ENCODE measurements around the gene LGR4. TPM values are rescaled to one million over a fixed set of nuclear protein-coding genes. Genes with fewer than 3 reads are reported as not detected.
A peak's percentile ranks its signal among the peaks of the same experiment; 100 is the strongest.

The LGR4 gene
- total RNA-seq, 1 experiment from 2014 or later: 28.5 TPM

DNA sequence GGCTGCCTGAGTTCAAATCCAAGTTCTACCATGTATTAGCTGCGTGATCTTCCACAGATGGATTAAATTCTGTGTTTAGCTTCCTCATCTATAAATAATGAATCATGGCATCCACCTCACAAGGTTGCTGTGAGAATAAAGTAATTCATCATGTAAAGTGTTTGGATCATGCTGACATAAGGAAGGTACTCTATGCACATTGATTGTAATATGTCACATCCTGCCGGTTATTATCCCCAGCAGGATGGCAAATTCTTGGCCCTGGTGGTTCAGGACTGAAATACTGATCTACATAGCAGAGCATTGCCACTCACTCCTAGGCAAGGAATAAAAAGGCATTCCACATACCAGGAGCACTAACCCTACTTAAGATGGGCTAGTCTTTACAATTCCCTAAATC is 40.8 kb downstream of the LGR4 start:
- no peak for DNase-seq (ENCODE audit: low spot score)

DNA sequence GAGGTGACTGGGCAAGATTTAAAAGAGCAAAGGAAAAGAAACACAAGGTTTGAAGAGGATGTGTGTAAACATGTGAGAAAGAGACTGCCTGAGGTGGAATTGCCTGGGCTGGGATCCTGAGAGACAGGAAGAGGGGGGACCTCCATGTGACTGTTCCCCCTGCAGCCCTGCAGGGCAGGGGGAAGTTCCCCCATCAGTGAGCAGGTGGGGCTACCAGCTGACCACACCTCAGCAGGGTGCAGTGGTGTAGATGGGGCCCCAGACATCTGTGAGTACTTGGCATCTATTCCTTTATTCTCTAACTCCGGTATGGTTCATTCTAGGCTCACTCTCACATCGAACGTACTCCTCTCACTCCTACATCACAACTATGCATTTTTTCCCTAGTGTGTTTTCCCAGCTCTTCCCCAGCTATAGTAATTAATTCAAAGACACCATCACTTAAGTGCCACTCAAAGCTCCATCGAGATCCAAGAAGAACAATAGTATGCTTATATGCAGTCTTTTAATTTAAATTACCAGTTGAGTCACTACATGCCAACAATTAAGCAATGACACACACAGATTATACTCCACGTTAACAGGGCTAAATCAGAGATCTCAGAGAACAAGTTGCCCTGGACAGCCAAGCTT is 42.7 kb downstream of the LGR4 start:
- peak; percentile 29 for DNase-seq (ENCODE audit: low spot score)

DNA sequence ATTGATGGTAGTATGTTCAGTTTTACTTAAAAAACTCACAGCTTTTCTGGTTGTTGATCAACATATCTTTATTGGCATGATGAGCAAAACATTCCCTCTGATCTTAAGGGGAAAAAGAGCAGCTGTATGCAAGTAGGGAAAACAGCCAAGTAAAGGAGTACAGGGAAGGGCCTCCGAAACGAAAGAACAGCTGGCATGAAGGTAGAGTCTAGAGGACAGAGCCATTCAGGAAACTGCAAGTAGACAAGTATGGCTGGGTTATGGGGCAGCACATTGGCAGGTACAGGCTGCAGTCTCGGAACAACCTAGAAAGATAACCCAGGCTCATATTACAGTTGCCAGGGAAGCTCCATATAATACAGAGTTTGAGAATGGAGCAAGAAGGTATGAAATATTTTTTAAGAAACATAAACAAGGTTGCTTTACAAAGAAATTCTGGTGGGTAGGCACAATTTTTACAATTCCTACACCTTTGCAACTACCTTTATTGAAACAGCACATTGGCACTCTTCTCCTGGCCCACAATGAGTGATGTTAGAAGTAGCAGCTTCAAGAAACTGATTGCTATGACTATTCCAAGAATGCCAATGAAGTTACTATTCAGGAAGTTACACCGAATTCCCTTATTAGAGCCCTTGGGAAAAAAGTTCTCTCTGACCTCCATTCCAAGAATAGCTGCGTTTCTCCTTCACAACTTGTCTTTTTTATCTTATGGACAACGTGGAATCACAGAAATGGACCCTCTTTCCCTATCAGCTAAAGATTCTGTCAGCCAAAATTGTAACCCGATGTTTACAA is 45.2 kb downstream of the LGR4 start:
- DNase-seq (ENCODE audit: low spot score): no peak

DNA sequence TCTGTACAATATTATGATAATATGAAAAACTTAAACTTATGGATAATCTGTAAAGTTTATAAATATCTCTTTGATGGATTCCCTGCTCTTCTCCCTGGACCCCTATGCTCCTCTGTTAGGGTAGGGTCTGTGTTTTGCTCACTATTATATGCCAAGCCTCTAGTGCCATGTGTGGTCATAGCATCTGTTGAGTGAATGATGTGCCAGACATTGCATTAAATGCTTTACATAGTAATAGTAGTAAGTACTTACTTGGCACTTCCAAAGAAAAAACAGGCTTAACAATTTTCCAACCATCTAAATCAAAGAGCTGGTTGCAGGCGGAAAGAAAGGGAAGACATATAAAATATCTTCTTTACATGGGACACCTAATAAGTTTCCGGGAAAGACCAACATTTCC is 46.8 kb downstream of the LGR4 start:
- DNase-seq (ENCODE audit: low spot score): no peak

DNA sequence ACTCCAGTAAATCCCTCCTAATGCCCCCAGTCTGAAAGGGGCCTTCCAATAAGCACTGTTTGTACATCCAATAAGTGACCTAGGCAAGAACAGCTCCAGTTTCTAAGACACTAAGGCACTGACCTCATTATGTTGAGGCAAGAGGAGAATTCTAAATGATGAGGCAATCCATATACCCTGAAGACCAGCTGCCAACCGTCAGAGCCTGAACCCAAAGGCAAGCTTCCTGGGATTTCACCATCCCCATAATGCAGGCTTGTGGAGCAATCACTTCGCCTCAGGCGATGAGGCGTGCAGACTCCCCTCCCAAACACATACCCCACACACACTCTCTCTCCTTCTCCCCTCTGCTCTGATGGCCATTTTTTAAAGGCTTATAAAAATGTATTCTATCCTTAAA is 49.5 kb downstream of the LGR4 start:
- DNase-seq (ENCODE audit: low spot score): peak; percentile 63

DNA sequence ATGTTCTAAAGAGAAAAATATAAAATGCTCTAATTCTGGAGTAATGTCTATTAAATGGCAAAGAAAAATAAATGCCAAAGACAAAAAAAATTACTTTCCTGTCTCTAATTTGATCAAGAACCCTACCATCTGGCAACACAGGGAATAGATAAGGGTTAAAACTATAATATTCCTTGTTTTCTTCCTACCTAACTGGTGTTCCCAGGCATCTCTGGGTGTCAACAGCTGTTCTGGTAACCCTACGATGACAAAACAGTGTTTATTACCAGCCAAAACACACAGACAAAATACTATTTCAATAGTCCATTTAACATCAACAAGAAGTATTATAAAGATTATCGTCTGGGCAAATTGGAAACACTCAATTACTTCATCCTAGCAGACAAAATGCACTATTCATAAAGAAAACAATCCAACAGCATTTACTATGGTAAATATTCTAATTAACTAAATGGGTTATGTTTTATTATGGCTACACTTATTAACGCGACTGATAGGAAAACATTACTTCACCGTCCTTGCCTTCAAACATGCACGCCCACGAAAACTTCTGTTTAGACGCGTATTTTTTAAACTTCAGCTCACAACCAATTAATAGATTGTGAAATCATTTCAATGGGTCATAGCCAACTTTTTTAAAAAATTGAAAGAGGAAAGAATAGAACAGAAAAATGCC is 50.6 kb downstream of the LGR4 start:
- no peak for DNase-seq (ENCODE audit: low spot score)

DNA sequence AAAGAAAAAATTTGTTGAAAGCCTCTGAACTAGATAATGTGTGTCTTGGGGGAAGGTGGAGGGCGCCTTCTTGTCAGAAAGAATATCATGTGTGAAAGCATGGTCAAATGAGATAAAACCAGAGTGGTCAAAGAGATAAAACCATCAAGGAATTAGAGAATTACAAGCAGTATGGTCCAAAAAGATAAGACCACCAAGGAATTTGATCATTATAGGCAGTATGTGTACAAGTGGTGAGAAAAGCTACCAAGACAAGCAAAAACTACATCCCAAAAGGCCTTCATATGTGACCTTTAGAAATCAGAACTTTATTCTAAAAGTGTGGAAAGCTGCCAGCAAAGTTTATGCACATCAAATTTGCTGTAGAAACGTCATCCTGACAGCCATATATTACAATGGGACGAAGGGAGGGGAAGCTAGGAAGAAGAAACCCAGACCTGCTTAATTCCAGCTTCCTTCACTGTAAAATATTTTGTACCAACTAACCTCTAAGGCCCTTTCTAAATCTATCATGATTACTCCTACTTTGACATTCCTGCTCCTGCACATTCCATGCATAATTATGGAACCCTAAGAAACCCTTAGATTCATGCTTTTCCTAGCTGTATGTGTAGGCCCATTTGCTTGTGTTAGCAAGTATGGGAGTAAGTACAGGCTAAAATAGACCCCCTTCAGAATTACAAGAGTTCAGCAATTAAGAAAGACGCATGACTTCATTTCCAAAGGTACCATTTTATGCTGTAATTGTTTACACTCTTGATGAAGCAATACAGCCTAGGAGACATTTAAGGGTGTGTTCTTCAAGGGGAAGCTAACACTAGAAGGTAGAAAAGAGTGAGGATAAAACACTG is 51.6 kb downstream of the LGR4 start:
- DNase-seq (ENCODE audit: low spot score): no peak

DNA sequence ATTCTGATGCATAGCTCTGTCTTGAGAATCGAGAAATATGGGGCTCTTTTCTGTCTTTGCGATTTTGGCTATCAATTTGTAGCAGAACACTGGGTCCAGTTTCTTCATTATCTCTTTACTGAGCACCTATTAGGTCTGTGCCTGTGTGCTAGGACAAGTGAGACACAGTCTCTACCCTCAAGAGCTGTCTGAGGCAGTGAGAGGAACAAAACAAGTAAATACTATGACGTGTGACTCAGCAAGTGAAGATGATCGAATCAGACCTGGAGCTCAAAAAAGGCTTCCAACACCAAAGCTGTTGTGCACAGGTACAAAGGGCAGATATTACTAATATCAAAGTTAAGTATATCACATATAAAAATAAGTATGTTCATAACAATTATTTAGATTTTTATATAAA is 52.4 kb downstream of the LGR4 start:
- no peak for DNase-seq (ENCODE audit: low spot score)

DNA sequence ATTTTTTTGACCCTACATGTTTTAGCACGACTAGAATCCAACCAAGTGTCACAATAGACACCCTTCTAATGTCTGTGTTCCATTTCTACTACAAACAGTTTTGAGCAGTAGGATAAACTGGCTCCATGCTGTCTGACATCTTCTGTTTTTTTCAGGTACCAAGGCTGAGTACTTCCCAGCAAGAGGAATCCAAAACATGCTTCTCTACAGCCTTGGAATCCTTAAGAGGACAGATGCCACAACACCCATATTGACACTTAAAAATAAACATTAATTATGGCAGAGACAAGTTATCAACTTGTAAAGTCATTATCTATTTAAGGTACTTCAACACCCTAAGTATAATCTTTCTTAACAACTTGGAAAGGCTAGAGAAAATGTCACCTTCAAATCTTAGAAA is 54.2 kb downstream of the LGR4 start:
- DNase-seq (ENCODE audit: low spot score): no peak

DNA sequence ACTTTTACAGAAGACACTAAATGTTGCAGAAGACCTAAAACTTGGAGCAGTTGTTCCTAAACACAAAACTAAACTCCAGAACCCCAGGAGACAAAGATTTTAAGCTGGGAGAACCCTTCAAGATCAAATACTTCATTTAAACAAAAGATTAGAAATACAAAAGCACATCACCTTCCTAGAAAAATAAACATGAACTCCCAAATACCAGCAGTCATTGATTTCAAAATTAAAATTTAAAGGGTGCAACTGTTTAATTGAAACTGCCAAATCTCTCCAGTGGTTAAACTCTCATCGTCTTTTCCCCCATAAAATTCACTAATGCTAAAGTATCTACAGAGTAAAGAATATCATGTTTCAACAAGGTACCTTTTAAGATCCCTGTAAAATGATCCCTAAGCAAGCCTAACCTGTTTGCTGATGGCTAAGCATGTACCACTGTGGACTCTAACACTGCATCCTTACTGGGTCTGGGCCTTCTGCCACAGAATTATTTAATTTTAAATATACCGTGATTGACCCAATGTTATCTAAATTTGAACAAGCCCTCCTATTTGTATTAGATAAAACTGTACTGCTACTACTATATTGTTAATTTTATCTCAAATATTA is 55.9 kb downstream of the LGR4 start:
- no peak for DNase-seq (ENCODE audit: low spot score)

DNA sequence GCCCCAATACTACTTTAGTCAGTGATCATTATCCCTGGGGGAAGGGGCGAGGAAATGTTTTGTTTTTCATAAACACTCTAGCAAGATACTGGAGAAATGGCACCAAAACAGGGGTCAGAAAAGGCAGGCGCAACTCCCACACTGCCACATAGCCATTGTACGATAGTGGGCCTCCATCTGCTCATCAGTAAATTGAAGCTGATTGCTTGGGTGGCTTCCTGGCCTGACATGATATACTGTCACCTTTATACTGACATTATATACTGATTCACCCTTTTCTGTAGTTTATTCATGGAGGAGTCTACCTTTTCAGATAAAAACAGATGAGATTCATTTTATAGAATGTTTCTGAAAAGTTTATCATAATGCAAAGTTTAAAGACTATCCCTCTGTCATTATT is 57.9 kb downstream of the LGR4 start:
- no peak for DNase-seq (ENCODE audit: low spot score)

DNA sequence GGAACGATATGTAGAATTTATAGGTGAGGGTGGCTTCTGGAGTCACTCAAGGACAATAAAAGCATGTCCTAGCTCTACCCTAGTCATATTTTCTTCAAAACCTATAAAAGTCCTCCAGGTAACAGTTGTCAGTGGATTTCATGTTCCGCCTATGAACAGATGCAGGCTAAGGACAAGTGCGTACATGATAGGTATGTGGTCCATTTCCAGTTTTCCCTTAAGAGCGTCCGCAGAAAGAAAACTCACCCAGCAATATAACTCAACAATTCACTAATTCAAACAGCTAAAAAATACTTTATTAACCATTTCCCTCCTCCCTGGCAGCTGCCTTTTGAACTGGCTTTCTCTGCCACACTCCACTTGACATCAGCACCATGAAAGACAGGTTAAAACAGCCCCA is 59.4 kb downstream of the LGR4 start:
- no peak for DNase-seq (ENCODE audit: low spot score)

DNA sequence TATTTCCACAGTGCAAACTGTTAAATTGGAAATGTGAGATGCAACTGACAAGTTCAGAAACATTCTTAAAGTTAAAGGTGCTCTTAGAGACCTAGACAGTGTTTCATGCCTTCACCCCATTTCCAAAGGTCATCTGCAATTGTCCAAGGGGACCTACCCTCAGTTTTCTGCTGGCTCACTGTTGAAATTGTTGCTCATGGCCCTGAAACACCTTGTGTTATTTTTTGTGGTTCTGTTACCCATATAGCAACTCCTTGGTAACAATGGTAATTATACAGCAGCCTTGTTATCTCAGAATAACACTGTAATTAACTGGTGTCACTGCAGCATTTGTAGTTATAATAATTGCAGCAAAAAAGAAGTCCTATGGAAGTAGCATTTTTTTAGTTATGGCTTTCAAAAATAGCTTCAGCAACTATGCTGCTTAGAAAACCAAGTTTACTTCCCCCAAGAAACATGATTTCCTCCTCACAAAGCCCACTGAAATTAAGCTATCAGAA is 60.3 kb downstream of the LGR4 start:
- no peak for DNase-seq (ENCODE audit: low spot score)

DNA sequence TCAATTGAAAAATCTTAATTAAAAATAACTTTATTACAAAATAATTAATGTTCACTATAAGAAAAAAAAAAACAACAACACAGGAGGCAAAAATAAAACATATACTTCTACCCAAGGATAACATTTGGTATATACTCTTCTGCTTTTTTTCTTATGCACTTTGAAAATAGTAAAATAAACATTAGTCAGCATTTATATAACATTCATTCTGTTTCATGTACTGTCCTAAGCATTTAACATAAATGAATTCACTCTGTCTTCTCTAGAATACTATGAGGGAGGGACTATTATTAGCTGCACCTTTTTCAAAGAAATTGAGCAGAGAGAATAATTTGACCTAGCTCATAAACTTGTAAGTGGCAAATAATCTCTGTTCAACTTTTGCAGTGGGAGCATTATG is 61.3 kb downstream of the LGR4 start:
- no peak for DNase-seq (ENCODE audit: low spot score)

DNA sequence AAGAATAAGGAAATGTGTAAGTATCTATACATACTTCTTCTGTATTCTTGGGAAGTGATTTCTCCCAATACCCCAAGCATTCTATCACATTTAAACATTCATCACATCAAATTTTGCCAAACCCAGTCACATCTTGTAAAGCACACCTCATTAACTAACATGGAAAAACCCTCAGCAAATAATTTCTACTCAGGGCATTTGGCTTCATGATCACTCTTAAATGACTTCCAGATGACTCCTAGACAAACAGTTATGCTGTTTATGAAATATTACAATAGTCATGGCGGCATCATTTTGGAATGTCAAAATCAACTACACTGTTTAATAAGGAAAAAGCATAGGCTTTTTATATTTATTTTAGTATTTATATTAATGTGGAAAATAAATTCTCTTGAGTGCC is 62.3 kb downstream of the LGR4 start:
- no peak for DNase-seq (ENCODE audit: low spot score)

DNA sequence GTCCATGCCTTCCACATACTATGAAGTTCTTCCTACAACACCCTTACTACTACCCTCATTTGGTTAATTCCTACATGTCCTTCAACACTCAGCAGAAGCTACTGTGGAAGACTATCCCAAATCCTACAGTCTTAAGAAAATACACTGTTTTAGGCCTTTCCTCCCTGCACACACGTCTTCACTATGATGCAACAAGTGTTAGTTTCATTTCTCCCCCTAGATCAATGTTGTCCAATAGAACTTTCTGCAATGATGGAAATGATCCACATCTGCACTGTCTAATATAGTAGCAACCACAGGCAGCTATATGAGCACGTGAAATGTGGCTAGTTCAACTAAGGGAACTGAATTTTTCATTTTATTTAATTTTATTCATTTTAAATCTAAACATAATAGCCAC is 62.8 kb downstream of the LGR4 start:
- no peak for DNase-seq (ENCODE audit: low spot score)

DNA sequence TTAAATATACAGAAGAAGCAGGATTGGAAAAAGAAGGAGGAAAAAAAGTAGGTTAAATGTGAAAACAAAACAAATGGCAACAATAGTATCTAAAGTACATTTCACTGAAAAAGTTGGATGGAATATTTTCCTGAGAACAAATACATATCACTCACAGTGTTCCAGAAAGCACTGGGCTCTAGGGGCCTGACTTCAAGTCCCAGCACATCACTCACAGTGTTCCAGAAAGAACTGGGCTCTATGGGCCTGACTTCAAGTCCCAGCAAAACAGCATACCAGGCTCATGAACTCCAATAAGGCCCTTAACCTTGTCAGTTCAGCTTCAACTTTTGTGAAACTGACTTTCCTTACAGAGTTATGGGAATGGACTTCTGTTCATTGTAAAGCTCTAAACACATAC is 63.5 kb downstream of the LGR4 start:
- no peak for DNase-seq (ENCODE audit: low spot score)

DNA sequence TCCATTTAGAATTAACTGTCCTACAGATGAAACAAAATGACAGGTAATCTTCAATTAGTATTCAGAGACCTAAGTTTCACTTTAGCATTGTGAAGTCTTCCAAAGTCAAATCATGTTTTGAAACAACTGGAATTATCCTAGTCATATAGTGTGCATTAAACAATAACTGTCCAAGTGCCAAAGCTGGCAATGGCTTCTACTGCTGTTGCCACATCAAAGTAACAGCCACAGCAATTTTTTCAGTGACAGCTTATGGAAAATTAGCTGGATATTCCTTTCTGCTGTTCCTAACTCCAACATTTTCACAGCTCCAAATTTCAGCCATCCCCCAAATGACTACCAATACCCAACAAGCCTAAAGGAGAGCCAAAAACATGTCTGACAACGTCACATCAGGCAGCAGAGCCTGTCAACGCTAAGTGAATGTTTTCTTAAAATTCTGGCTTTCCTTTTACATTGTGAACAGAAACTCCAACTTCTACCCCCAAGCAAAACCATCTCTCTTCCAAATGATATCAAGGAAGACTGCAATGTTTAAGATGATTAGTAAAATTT is 64.3 kb downstream of the LGR4 start:
- DNase-seq (ENCODE audit: low spot score): no peak

DNA sequence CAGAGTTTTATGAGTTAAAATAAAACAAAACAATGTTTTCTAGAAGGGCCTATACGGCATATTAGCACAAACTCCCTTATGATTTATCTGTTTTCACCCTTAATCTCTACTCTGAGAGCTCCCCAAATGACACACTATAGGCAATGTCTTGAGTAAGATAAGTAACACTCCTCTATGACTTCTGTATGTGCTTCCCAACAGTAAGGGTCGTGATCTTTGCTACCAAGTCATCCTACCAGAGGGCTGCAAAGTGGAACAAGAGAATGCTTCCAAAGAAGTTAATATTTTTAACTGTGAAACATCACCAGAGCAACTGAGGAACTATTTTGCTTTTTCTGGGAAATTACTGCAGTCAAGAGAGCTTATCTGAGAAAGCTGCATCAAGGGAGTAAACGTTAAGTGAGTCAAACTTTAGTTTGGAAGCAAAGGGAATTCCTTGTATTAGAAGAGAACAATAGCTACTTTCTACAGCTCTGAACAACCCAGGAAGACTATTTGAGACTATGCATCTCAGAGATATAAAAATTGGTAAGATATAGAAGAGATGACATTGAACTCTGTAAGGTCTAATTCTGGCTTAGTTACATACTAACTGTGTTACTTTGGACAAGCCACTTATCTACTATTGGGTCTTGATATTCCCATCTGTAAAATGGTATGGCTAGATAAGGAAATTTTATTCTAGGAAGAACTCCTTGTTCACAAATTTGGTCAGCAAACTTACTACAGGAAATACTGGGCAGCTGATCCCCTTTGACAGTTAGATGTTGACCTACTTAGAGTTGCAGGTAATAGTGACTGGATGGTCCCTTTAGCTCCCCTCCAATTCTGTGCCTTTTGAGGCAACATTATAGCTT is 65.9 kb downstream of the LGR4 start:
- DNase-seq (ENCODE audit: low spot score): no peak

DNA sequence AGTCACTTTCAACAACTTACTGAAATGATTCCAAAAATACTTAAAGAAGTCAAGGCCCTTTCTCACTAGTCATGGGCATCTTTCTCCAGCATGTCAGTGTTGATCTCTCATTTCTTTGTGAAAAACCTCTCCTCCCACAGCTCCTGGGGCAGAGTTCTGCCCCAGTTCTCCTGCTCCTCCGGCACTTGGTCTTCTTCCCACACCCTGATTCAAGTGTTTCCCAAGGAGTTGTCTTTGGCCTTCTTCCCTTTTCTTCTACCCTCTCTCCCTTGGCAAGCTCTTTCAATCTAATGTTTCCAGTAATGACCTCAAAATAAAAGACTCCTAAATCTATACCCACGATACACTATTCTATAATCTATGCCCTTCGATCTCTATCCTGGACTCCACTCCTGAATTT is 67.5 kb downstream of the LGR4 start:
- no peak for DNase-seq (ENCODE audit: low spot score)
